CD4-positive, CD25-positive, alpha-beta regulatory T cell (primary cell): Measurements from ENCODE around the gene ATF1. TPM values are rescaled to one million over a fixed set of nuclear protein-coding genes. Genes with fewer than 3 reads are reported as not detected.
A peak's percentile ranks its signal among the peaks of the same experiment; 100 is the strongest.

Source experiments
- ATAC-seq, 2 donors: fragments of 150-1000 bp; cut with Tn5 transposase; one replicate each; pipeline ENCODE4 v1.10.0; 2021; ENCODE audit warnings: low read depth in 2 of 2, moderate number of reproducible peaks in 2 of 2, moderate library complexity in 1 of 2
- DNase-seq, 3 donors: peaks; one replicate each; pipeline versions ENCODE4 v3.0.0 to v3.0.0-alpha.2; 2012 to 2022; ENCODE audit warnings: mixed read lengths in 1 of 3
- H3K27ac ChIP-seq: one replicate; pipeline ENCODE4 v1.7.0; 2013; ENCODE audit warnings: mild to moderate bottlenecking, low read length; ENCODE audit not compliant: insufficient read depth, poor library complexity, severe bottlenecking
- H3K27me3 ChIP-seq: one replicate; pipeline ENCODE4 v1.7.0; 2013; ENCODE audit warnings: low read length; ENCODE audit not compliant: control insufficient read depth, insufficient read depth
- H3K36me3 ChIP-seq: one replicate; pipeline ENCODE4 v1.7.0; 2013; ENCODE audit warnings: mild to moderate bottlenecking, low read length, moderate library complexity; ENCODE audit not compliant: control insufficient read depth, insufficient read depth
- H3K4me1 ChIP-seq: 2 replicates; pipeline ENCODE4 v1.7.0; 2013; ENCODE audit warnings: mild to moderate bottlenecking, low read length; ENCODE audit not compliant: insufficient read depth, control insufficient read depth, poor library complexity, severe bottlenecking
- H3K4me3 ChIP-seq: one replicate; pipeline ENCODE4 v1.7.0; 2013; ENCODE audit warnings: low read depth, mild to moderate bottlenecking, low read length, moderate library complexity
- H3K9me3 ChIP-seq, 2 experiments: 1 replicate in 1 of 2; 2 replicates in 1 of 2; pipeline ENCODE4 v1.7.0; 2013; ENCODE audit warnings: low read length in 2 of 2, mild to moderate bottlenecking in 1 of 2, moderate library complexity in 1 of 2; ENCODE audit not compliant: control insufficient read depth in 2 of 2
- H3K27ac Mint-ChIP-seq, 3 donors: one replicate each; pipeline ENCODE4 v1.8.0; 2020 to 2022; ENCODE audit warnings: mild to moderate bottlenecking in 3 of 3, mixed read lengths in 3 of 3, moderate library complexity in 2 of 3
- H3K27me3 Mint-ChIP-seq: one replicate; pipeline ENCODE4 v1.8.0; 2022; ENCODE audit warnings: mild to moderate bottlenecking, mixed read lengths
- H3K36me3 Mint-ChIP-seq: one replicate; pipeline ENCODE4 v1.8.0; 2020; ENCODE audit warnings: mixed read lengths
- H3K4me1 Mint-ChIP-seq, 4 donors: one replicate each; pipeline ENCODE4 v1.8.0; 2020 to 2022; ENCODE audit warnings: mixed read lengths in 4 of 4, mild to moderate bottlenecking in 1 of 4
- H3K4me3 Mint-ChIP-seq, 4 donors: one replicate each; pipeline ENCODE4 v1.8.0; 2020 to 2022; ENCODE audit warnings: mild to moderate bottlenecking in 4 of 4, mixed read lengths in 4 of 4, moderate library complexity in 3 of 4
- H3K9me3 Mint-ChIP-seq, 7 donors: one replicate each; pipeline ENCODE4 v1.8.0; 2020 to 2022; ENCODE audit warnings: mixed read lengths in 7 of 7, mild to moderate bottlenecking in 3 of 7, moderate library complexity in 2 of 7
- polyA plus RNA-seq, 4 donors: library from polyadenylated mRNA; unstranded; fragments of 300-500 nt; fragmentation: Illumina TruSeq; gene quantifications; one replicate each; pipeline ENCODE4 v1.2.3, GENCODE V29; 2021
- total RNA-seq: library from RNA; stranded (reverse); gene quantifications from one replicate; pipeline ENCODE4 v1.2.3, GENCODE V29; 2022

Gene ATF1
- total RNA-seq (30.6 TPM), polyA plus RNA-seq (10 to 100 TPM; 47.3 to 56.1 (median 52.5) TPM)

DNA sequence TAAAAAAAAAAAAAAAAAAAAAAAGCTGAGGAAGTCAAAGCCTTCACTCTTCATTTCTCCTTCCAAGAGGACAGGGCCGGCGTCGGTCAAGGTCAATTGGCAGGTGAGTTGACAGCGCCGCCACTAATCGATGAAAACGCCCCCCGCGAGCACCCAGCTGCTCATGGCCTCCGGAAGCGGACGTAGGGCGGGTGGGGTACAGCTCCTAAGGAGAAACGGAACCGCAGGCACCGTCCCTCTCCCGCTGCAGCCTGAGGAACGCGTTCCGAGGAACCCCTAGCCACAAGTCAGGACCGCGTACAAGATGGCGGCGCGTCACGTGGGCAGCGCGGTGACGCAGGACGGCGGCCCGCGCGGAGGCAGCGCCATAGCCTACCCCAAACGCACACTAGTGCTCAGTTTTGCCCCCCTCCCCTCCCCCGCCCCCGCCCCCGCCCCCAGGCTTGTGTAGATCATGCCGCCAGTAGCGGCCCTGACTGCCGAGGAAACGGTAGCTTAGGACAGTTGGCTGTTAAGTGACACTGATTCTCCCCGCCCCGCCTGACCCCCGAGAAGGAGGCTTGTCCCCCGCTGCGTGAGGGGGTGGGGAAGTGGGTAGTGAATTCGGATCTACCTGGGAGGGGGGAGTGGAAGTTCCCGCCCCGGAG, at the start of gene ATF1:
ATF1 (plus strand) TSS at position 463 of the 647 bp plus-strand sequence. CDS start 16,045 bp downstream, outside the sequence.
- Histone ChIP-seq H3K4me3 (peak within 1 kb of the TSS; percentile 94), H3K27ac (peak within 1 kb of the TSS; percentile 89), H3K27me3 (no peaks in the 10 kb centered on the region), H3K4me1 (peaks cover 25% of the 10 kb centered on the region), H3K9me3 (no peaks in the 10 kb centered on the region), H3K36me3 (no peaks in the 10 kb centered on the region)
- H3K4me3 Mint-ChIP-seq, result peak within 1 kb of the TSS; percentile 92 to 99 (median 96)
- H3K36me3 Mint-ChIP-seq, result no peaks in the 10 kb centered on the region
- H3K27ac Mint-ChIP-seq, result peak within 1 kb of the TSS; percentile 93 to 98 (median 97)
- ATAC-seq (peak; percentile 82 to 86), DNase-seq (peak; percentile 85 to 95 (median 91))
- H3K4me1 Mint-ChIP-seq, result peaks cover 19 to 43% (median 28%) of the 10 kb centered on the region in 4 donors
- peaks cover 0 to 10% (median 0%) of the 10 kb centered on the region in 7 donors for H3K9me3 Mint-ChIP-seq
- peaks cover 10% of the 10 kb centered on the region for H3K27me3 Mint-ChIP-seq

GRCh38 chr12:50715174-50715573, 48.7 kb upstream of the ATF1 start:
- no peak overlapping the region for H3K4me3 Mint-ChIP-seq
- H3K9me3 ChIP-seq, result no peaks in the 10 kb centered on the region
- ATAC-seq (no peak), DNase-seq (no peak)
- H3K4me1 ChIP-seq, result no peaks in the 10 kb centered on the region
- H3K4me3 ChIP-seq, result no peak overlapping the region
- H3K27me3 ChIP-seq, result no peaks in the 10 kb centered on the region
- peak overlapping the region in 2 of 3 donors; percentile 17 to 18 for H3K27ac Mint-ChIP-seq
- no peaks in the 10 kb centered on the region for H3K27me3 Mint-ChIP-seq
- H3K36me3 ChIP-seq, result peaks cover 64% of the 10 kb centered on the region
- no peaks in the 10 kb centered on the region for H3K4me1 Mint-ChIP-seq
- no peak overlapping the region for H3K27ac ChIP-seq
- peaks cover 46% of the 10 kb centered on the region for H3K36me3 Mint-ChIP-seq
- no peaks in the 10 kb centered on the region for H3K9me3 Mint-ChIP-seq

DNA sequence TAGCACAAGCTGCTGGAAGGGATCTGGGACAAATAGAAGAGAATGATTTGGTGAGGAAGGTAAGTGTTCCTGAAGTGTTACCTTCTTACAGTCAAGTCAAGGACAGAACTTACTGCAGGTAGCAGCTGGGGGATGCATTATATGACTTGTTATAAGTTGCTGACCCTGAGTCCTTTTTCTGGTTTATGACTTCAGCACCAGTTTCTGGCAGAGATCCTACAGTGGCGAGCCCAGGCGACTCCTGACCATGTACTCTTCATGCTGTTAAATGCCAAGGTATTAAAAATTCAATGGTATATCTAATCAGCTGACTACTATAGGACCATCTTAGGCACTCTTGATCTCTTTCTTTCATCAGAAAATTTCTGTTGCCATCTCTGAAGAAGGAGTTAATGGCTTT, 45.1 kb upstream of the ATF1 start:
- no peak overlapping the region for H3K27ac ChIP-seq
- H3K9me3 ChIP-seq, result no peaks in the 10 kb centered on the region
- H3K27me3 ChIP-seq, result no peaks in the 10 kb centered on the region
- no peaks in the 10 kb centered on the region for H3K9me3 Mint-ChIP-seq
- H3K4me1 ChIP-seq, result no peaks in the 10 kb centered on the region
- H3K4me3 ChIP-seq, result no peak overlapping the region
- peaks cover 0 to 6% (median 0%) of the 10 kb centered on the region in 4 donors for H3K4me1 Mint-ChIP-seq
- no peaks in the 10 kb centered on the region for H3K27me3 Mint-ChIP-seq
- no peak overlapping the region for H3K4me3 Mint-ChIP-seq
- H3K36me3 Mint-ChIP-seq, result peaks cover 59% of the 10 kb centered on the region
- peaks cover 74% of the 10 kb centered on the region for H3K36me3 ChIP-seq
- ATAC-seq (no peak), DNase-seq (no peak)
- no peak overlapping the region for H3K27ac Mint-ChIP-seq

DNA sequence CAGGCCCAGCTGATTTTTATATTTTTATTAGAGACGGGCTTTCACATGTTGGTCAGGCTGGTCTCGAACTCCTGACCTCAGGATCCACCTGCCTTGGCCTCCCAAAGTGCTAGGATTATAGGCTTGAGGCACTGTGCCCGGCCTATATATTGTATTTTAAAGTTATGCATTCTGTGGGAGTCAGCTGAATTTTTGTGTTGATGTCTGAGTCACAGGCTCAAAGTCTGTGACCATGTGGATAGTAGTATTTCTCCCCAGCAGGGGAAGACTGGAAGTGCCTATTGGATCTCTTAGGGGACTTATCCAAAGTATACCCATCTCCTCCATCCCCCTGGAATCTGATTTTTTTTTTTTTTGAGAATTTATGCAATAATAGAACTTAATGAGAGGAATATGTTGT, 43.8 kb upstream of the ATF1 start:
- Mint-ChIP-seq H3K4me3 (no peak overlapping the region), H3K4me1 (peaks cover 0 to 6% (median under 1%) of the 10 kb centered on the region in 4 donors), H3K9me3 (no peaks in the 10 kb centered on the region), H3K27me3 (no peaks in the 10 kb centered on the region), H3K27ac (no peak overlapping the region), H3K36me3 (peaks cover 62% of the 10 kb centered on the region)
- Histone ChIP-seq H3K4me1 (no peaks in the 10 kb centered on the region), H3K4me3 (no peak overlapping the region), H3K36me3 (peaks cover 75% of the 10 kb centered on the region), H3K27me3 (no peaks in the 10 kb centered on the region), H3K9me3 (no peaks in the 10 kb centered on the region), H3K27ac (no peak overlapping the region)
- ATAC-seq, result no peak
- no peak for DNase-seq

GRCh38 chr12:50720501-50720900, 43.4 kb upstream of the ATF1 start:
- Histone ChIP-seq H3K4me3 (no peak overlapping the region), H3K27me3 (no peaks in the 10 kb centered on the region), H3K36me3 (peaks cover 75% of the 10 kb centered on the region), H3K27ac (no peak overlapping the region), H3K4me1 (no peaks in the 10 kb centered on the region), H3K9me3 (no peaks in the 10 kb centered on the region)
- DNase-seq (no peak), ATAC-seq (no peak)
- Mint-ChIP-seq H3K4me1 (peaks cover 0 to 6% (median 2%) of the 10 kb centered on the region in 4 donors), H3K4me3 (no peak overlapping the region), H3K9me3 (no peaks in the 10 kb centered on the region), H3K36me3 (peaks cover 62% of the 10 kb centered on the region), H3K27ac (no peak overlapping the region), H3K27me3 (no peaks in the 10 kb centered on the region)

GRCh38 chr12:50723865-50724264, 40.0 kb upstream of the ATF1 start:
- Mint-ChIP-seq H3K4me3 (no peak overlapping the region), H3K27me3 (no peaks in the 10 kb centered on the region), H3K27ac (no peak overlapping the region), H3K4me1 (peaks cover 0 to 6% (median 2%) of the 10 kb centered on the region in 4 donors), H3K9me3 (no peaks in the 10 kb centered on the region), H3K36me3 (peaks cover 70% of the 10 kb centered on the region)
- ATAC-seq (no peak), DNase-seq (no peak)
- Histone ChIP-seq H3K4me1 (no peaks in the 10 kb centered on the region), H3K27ac (no peak overlapping the region), H3K4me3 (no peak overlapping the region), H3K27me3 (no peaks in the 10 kb centered on the region), H3K9me3 (no peaks in the 10 kb centered on the region), H3K36me3 (peaks cover 89% of the 10 kb centered on the region)

DNA sequence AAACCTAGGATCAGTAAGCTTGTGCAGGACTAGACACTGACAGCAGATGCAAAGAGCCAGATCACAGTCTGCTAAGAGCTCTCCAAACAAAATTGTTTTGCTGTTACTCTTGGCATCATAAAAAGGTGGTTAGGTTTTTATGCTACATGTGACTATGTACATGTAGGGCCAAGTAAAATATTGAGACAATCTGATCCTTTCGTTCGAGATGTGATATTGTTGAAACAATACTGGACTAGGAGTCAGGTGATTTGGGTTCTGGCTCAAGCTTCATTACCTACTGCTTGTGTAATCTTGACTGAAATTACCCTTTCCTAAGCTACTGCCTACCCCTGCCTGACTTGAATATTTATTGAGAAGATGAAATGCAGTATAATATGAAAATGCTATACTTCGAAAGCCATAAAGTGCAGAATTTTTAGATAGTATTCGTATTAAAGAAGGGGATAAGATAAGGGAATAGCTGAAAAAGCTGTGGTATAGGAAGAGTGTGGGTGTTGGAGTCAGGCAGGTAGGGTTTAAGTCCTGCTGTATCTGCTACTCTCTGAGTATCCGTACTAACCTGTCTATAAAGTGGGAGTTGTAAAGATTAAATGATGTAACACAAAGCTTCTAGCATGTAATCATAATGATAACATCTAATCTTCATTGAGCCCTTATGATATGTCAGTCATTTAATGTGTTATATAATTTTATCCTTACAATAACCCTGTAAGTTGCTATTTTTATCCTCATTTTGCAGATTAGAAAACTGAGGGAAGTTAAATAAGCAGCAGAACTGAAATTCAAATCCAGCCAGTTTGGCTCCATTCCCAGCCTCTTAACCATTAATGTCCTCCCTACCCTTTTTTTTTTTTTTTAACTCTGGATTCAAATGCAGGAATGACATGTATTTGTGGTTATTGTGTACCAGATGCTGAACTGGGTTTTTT, 38.6 kb upstream of the ATF1 start:
- H3K4me1 Mint-ChIP-seq, result peaks cover 0 to 6% (median 3%) of the 10 kb centered on the region in 4 donors
- H3K9me3 Mint-ChIP-seq, result no peaks in the 10 kb centered on the region
- peaks cover 95% of the 10 kb centered on the region for H3K36me3 ChIP-seq
- no peak for DNase-seq
- no peak overlapping the region for H3K4me3 ChIP-seq
- no peaks in the 10 kb centered on the region for H3K9me3 ChIP-seq
- ATAC-seq, result no peak
- H3K27me3 Mint-ChIP-seq, result no peaks in the 10 kb centered on the region
- no peak overlapping the region for H3K27ac Mint-ChIP-seq
- no peaks in the 10 kb centered on the region for H3K4me1 ChIP-seq
- peaks cover 69% of the 10 kb centered on the region for H3K36me3 Mint-ChIP-seq
- H3K27ac ChIP-seq, result no peak overlapping the region
- H3K4me3 Mint-ChIP-seq, result no peak overlapping the region
- no peaks in the 10 kb centered on the region for H3K27me3 ChIP-seq
